Stimulated activated naive B cell treated with anti-CD40 and anti-IgM and Interleukin-4, amounts not matched to agents 10 μg/mL and 1 μg/mL and 100 μg/mL, for 72 hours (primary cell): ENCODE results near the gene GNGT1.

Experiments
- ATAC-seq, 2 donors: fragments of 150-1000 bp; cut with Tn5 transposase; replicated peaks; 2 replicates each; pipeline ENCODE4 v1.10.0; 2021; ENCODE audit warnings: moderate library complexity in 1 of 2
- DNase-seq: peaks from one replicate; pipeline ENCODE4 v3.0.0; 2021
- H3K27ac Mint-ChIP-seq: one replicate; pipeline ENCODE4 v1.8.0; 2022; ENCODE audit warnings: mild to moderate bottlenecking, mixed read lengths
- H3K27me3 Mint-ChIP-seq, 2 donors: one replicate each; pipeline ENCODE4 v1.8.0; 2022; ENCODE audit warnings: mixed read lengths in 2 of 2
- H3K36me3 Mint-ChIP-seq, 2 donors: one replicate each; pipeline ENCODE4 v1.8.0; 2022; ENCODE audit warnings: mixed read lengths in 2 of 2, mild to moderate bottlenecking in 1 of 2
- H3K4me1 Mint-ChIP-seq, 2 donors: one replicate each; pipeline ENCODE4 v1.8.0; 2022; ENCODE audit warnings: mixed read lengths in 2 of 2, mild to moderate bottlenecking in 1 of 2
- H3K4me3 Mint-ChIP-seq, 2 donors: one replicate each; pipeline ENCODE4 v1.8.0; 2022; ENCODE audit warnings: mild to moderate bottlenecking in 2 of 2, mixed read lengths in 2 of 2, moderate library complexity in 1 of 2
- H3K9me3 Mint-ChIP-seq, 2 donors: one replicate each; pipeline ENCODE4 v1.8.0; 2022; ENCODE audit warnings: mixed read lengths in 2 of 2, mild to moderate bottlenecking in 1 of 2

The GNGT1 gene

DNA sequence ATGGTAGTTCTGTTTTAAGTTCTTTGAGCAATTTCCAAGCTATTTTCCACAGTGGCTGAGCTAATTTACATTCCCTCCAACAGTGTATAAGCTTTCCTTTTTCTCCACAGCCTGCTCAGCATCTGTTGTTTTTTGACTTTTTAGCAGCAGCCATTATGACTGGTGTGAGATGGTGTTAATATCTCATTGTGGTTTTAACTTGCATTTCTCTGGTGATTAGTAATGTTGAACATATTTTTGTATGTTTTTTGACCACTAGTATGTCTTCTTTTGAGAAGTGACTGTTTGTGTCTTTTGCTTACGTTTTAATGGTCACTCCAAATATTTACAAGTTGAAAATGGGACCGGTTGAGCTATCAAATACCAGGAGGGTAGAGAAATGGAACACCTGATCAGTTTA is 35.6 kb downstream of the GNGT1 start:
- H3K4me1 Mint-ChIP-seq, result peaks cover 9 to 10% of the 10 kb centered on the region in 2 donors
- no peak overlapping the region for H3K27ac Mint-ChIP-seq
- no peaks in the 10 kb centered on the region for H3K36me3 Mint-ChIP-seq
- no peaks in the 10 kb centered on the region for H3K9me3 Mint-ChIP-seq
- peaks cover 0 to 14% of the 10 kb centered on the region in 2 donors for H3K27me3 Mint-ChIP-seq
- ATAC-seq, result no peak
- no peak for DNase-seq
- no peak overlapping the region for H3K4me3 Mint-ChIP-seq

DNA sequence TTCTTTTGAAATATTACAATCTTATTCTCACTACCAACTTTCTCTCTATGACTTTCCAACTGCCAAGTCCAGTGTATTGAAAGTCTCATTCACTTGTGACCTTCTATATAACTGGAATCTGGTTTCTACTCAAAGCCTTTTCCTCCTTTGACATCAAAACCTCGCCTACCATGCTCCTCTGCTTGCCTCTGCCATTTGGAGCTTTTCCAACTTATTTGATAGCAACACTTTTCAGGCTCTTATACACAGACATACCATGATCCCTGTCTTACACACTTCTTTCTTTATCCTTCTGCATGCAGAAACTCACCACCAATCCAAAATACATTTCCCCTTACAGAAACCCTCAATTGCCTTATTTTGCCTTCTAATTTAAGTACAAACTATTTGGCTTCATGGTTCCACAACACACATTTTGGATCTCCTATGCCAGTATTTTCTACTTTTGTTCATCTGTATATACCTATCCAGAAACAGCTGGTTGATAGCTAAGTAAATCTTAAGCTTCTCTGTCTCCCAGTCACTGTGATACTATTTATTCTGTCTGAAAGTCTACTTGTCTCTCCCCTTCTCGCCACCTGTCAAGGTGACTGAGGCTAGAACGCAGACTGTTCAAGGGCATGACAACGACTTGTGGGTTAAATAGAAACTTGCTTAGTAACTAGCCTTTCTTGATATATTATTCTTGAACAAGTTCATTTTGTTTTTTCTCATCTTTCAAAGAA is 37.6 kb downstream of the GNGT1 start:
- Mint-ChIP-seq H3K27ac (no peak overlapping the region), H3K4me3 (no peak overlapping the region), H3K36me3 (no peaks in the 10 kb centered on the region), H3K9me3 (no peaks in the 10 kb centered on the region), H3K27me3 (peaks cover 0 to 14% of the 10 kb centered on the region in 2 donors), H3K4me1 (peaks cover 9 to 10% of the 10 kb centered on the region in 2 donors)
- ATAC-seq, result no peak
- no peak for DNase-seq

DNA sequence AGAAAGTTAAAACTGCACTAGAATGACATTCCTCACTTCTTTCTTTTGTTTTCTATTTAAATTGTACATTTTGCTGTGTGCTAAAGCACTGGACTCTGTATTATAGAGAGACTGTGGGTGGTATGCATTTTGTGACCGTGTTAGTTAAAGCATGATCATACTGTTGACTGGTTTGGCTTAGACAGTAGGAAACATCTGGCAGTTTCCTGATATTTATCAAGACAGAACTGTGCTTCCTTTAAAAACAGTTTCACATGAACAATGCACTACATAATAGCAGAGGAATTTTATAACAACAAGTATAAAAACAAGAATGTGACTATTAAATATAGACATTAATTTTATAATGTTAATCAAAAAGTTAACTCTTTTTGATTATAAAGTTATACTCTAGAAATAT is 38.3 kb downstream of the GNGT1 start:
- Mint-ChIP-seq H3K4me3 (no peak overlapping the region), H3K36me3 (no peaks in the 10 kb centered on the region), H3K27me3 (peaks cover 0 to 11% of the 10 kb centered on the region in 2 donors), H3K4me1 (peaks cover 9% of the 10 kb centered on the region in 2 donors), H3K27ac (no peak overlapping the region), H3K9me3 (no peaks in the 10 kb centered on the region)
- no peak for ATAC-seq
- DNase-seq, result no peak

DNA sequence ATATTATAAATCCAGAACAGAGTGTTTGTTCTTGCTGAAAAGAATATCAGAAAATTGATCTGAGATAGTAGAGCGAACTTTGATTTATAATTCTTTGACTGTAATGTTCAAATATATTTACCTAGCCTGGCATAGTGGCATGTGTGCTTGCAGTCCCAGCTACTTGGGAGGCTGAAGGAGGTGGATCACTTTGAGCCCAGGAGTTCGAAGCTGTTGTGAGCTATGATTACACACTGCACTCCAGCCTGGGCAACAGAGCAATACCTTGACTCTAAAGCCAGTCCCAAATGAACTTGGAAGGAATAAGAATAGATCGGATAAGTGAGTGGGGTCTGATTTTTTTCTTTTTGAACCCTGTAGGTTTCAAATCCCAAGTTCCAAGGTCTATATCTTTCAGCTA is 38.7 kb downstream of the GNGT1 start:
- Mint-ChIP-seq H3K36me3 (no peaks in the 10 kb centered on the region), H3K4me3 (no peak overlapping the region), H3K4me1 (peaks cover 7 to 8% of the 10 kb centered on the region in 2 donors), H3K9me3 (no peaks in the 10 kb centered on the region), H3K27ac (no peak overlapping the region), H3K27me3 (peaks cover 0 to 8% of the 10 kb centered on the region in 2 donors)
- DNase-seq (no peak), ATAC-seq (no peak)

DNA sequence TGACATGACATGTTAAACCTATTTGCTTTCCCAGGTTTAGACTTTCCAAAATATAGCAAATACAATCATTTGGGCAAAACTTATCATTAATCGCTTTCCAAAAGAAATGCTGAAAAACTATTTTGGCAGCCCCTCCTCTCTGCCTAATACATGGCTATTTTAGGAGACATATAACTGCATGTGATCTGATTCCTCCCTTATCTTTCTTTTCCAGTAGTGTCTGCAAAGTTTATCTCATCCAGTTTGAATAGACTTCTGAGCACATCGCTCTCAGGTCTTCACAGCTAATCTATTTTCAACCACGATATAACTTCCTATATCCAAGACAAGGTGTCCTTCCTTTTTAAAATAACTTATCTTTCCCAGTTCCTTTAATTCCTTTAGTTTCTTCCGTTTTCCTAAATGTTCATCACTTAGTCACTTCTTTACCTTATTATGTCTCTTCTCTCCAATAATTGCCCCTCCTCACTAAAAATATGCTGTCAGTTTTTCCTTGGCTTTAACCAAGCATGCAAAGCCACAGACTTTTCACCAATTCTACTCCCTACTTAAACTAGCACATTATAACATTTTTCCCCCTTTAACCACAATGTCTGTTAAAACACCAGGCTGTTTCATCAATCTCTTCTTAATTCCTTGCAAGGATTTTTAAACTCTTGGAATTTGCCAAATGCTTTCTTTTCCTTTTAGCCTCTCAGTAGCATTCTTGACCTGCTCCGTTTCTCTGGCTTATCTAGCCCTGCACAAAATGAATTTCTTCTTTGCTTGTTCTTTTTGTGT is 39.6 kb downstream of the GNGT1 start:
- no peak overlapping the region for H3K4me3 Mint-ChIP-seq
- no peak overlapping the region for H3K27ac Mint-ChIP-seq
- H3K27me3 Mint-ChIP-seq, result peaks cover 0 to 5% of the 10 kb centered on the region in 2 donors
- no peaks in the 10 kb centered on the region for H3K9me3 Mint-ChIP-seq
- ATAC-seq (no peak), DNase-seq (no peak)
- H3K4me1 Mint-ChIP-seq, result peaks cover 0 to 3% of the 10 kb centered on the region in 2 donors
- H3K36me3 Mint-ChIP-seq, result no peaks in the 10 kb centered on the region

DNA sequence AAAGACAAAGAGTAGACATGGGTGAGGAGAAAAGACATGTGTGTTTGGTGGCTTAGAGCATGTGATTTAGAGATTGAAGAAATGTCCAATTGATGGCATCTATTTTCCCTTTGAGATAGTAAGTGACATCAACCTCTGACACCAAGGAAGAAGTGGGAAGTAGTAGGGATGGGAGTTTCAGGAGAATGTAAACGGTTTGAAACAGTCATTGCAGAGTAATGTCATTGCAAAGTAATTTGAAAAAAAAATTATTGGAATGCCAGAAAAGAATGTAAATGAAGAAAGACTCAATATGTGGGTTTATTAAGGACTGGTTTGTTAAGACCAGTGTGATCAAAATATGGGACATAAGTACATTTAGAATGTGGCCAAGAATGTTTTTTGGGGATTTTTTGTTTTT is 41.7 kb downstream of the GNGT1 start:
- DNase-seq (no peak), ATAC-seq (no peak)
- H3K27ac Mint-ChIP-seq, result no peak overlapping the region
- peaks cover 0 to 2% of the 10 kb centered on the region in 2 donors for H3K36me3 Mint-ChIP-seq
- H3K27me3 Mint-ChIP-seq, result peaks cover 0 to 5% of the 10 kb centered on the region in 2 donors
- H3K4me1 Mint-ChIP-seq, result peaks cover 0 to 3% of the 10 kb centered on the region in 2 donors
- H3K4me3 Mint-ChIP-seq, result no peak overlapping the region
- no peaks in the 10 kb centered on the region for H3K9me3 Mint-ChIP-seq

DNA sequence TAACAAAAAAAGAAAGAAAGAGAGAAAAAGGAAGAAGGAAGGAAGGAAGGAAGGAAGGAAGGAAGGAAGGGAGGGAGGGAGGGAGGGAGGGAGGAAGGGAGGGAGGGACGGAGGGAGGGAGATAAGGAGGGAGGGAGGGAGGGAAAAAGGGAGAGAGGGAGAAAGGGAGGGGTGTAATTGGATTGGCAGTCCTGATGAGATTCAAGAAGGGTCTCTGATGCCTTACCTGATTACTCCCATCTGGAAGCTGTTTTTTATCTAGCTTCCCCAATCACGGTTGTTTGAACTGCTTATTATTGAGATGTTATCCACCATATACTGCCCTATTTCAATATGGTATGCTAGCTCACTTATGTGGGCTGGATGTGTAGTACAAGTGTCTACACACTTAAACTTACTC is 42.5 kb downstream of the GNGT1 start:
- Mint-ChIP-seq H3K36me3 (peaks cover 0 to 2% of the 10 kb centered on the region in 2 donors), H3K27ac (no peak overlapping the region), H3K27me3 (peaks cover 0 to 3% of the 10 kb centered on the region in 2 donors), H3K4me1 (no peaks in the 10 kb centered on the region), H3K9me3 (no peaks in the 10 kb centered on the region), H3K4me3 (no peak overlapping the region)
- ATAC-seq, result no peak
- DNase-seq, result no peak

DNA sequence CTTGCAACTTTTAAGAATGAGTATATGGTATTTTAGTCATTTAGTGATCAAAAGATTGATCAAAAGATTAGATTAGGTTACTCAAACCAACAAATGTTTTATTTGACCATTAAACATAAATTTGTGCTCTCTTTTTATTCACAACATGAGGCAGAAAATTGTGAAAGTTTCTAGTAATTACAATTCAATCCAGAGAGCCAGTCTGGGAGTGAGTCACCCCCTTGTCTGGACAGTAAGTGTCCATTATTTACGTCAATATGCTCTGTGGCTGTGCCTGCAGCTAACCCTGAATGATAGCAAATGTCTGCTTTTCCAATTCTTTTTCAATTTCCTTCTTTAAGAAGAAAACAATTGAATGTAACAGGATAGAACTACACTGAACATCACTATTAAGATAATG is 43.1 kb downstream of the GNGT1 start:
- H3K27me3 Mint-ChIP-seq, result no peaks in the 10 kb centered on the region
- no peaks in the 10 kb centered on the region for H3K9me3 Mint-ChIP-seq
- no peaks in the 10 kb centered on the region for H3K4me1 Mint-ChIP-seq
- no peak overlapping the region for H3K27ac Mint-ChIP-seq
- peaks cover 0 to 2% of the 10 kb centered on the region in 2 donors for H3K36me3 Mint-ChIP-seq
- DNase-seq, result no peak
- no peak overlapping the region for H3K4me3 Mint-ChIP-seq
- ATAC-seq, result no peak

DNA sequence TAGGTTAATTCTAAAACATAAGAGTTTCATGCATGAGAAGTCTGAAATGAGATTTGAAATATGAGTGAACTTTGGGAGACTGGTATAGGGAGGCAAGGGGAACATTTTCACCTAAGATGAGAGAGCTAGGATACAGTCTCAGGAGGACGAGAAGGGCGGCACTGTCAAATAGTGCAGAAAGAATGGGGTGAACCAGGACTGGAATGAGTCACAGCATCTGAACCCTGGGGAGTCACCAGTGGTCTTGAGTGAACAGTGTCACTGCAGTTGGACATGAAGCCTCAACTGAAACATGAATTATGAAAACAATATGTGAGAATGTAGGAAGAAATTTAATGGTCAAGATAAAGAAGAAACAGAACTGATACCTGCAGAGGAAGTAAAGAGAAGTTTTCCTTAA is 48.9 kb downstream of the GNGT1 start:
- no peak for DNase-seq
- Mint-ChIP-seq H3K27ac (no peak overlapping the region), H3K4me1 (no peaks in the 10 kb centered on the region), H3K4me3 (no peak overlapping the region), H3K27me3 (no peaks in the 10 kb centered on the region), H3K9me3 (no peaks in the 10 kb centered on the region), H3K36me3 (peaks cover 0 to 2% of the 10 kb centered on the region in 2 donors)
- ATAC-seq, result peak in 1 of 2 donors; percentile 41

DNA sequence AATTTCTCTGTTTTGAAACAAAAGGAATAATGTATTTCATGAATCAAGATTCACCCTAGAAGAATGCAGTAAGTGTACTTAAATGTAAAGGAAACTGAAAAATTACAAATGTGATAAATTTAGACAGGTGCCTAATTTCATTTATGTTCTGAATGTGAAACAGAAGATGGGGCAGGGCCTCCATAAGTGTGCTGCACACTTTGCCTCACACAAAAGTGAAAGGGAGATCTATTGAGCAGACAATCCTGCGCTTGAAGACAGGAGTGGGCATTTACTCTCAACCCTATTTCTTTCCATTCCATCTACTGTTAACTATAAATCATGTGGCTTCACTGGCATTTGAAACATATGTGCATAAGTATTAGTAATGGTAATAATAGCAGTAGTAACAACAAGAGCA is 51.4 kb downstream of the GNGT1 start:
- H3K27me3 Mint-ChIP-seq, result no peaks in the 10 kb centered on the region
- no peaks in the 10 kb centered on the region for H3K4me1 Mint-ChIP-seq
- no peaks in the 10 kb centered on the region for H3K9me3 Mint-ChIP-seq
- H3K27ac Mint-ChIP-seq, result no peak overlapping the region
- no peak for ATAC-seq
- H3K4me3 Mint-ChIP-seq, result no peak overlapping the region
- no peak for DNase-seq
- no peaks in the 10 kb centered on the region for H3K36me3 Mint-ChIP-seq

DNA sequence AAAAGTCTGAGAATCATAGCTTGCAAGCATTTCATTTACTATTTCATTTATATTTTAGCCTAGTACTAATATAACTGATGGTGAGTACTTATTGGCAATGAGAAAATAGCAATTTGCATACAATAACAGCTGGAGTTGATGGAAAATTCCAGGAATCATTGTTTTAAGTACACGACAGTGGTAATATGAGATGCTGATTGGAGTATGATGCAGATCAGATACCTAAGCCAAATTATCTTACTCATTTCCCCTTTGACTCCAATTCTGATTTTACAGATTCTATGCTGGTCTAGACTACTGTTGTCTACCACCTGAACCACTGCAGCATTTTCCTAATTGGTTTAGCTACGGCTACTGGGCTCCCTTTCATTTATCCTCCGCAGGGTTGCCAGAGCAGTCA is 51.8 kb downstream of the GNGT1 start:
- no peaks in the 10 kb centered on the region for H3K27me3 Mint-ChIP-seq
- no peak overlapping the region for H3K27ac Mint-ChIP-seq
- DNase-seq (no peak), ATAC-seq (no peak)
- H3K36me3 Mint-ChIP-seq, result no peaks in the 10 kb centered on the region
- no peak overlapping the region for H3K4me3 Mint-ChIP-seq
- no peaks in the 10 kb centered on the region for H3K4me1 Mint-ChIP-seq
- no peaks in the 10 kb centered on the region for H3K9me3 Mint-ChIP-seq

DNA sequence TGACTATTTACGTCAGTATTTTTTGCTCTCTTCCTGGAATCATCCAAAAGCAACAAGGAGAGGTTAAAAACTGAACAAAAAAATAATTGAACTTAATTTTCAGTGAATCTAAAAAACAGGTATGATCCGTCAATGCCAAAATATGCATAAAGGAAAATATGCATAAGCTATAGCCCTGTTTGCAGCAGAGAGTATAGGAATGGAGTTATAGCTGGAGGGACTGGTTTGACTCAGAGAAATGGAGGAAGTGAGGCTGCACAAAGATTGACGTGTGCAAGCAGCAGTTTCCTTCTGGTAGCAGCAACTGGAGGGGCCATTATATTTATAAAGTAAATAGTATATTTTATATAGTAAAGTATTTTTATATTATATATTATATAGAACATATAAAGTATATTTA is 52.3 kb downstream of the GNGT1 start:
- no peak for ATAC-seq
- Mint-ChIP-seq H3K4me3 (no peak overlapping the region), H3K27ac (no peak overlapping the region), H3K4me1 (no peaks in the 10 kb centered on the region), H3K36me3 (no peaks in the 10 kb centered on the region), H3K9me3 (no peaks in the 10 kb centered on the region), H3K27me3 (no peaks in the 10 kb centered on the region)
- DNase-seq, result no peak
